Measurements from ENCODE around the gene APLP2. TPM values are rescaled to one million over a fixed set of nuclear protein-coding genes. Genes with fewer than 3 reads are reported as not detected.

The APLP2 gene
- total and polyA plus RNA-seq, 2 experiments from 2014 or later: 322 to 362 TPM

- H4K20me1 ChIP-seq (replicated peaks; ENCODE audit: insufficient read depth): peaks cover 18% of the 10 kb centered on the region
Observed at GRCh38 chr11:130094614-130095013, 24.9 kb downstream of the APLP2 start.

GRCh38 chr11:130095326-130095725 lies 25.6 kb downstream of the APLP2 start:
- Histone ChIP-seq H3K27ac (ENCODE audit: low read depth) (no peak overlapping the region), H3F3A (replicated peaks; ENCODE audit: low read depth) (no peaks in the 10 kb centered on the region), H3K4me2 (no peak overlapping the region), H2AFZ (no peak overlapping the region), H3K4me1 (ENCODE audit: insufficient read depth) (no peaks in the 10 kb centered on the region), H3K27me3 (ENCODE audit: insufficient read depth) (no peaks in the 10 kb centered on the region), H3K4me3 (no peak overlapping the region), H3K79me2 (replicated peaks; ENCODE audit: insufficient read depth) (peaks cover 77% of the 10 kb centered on the region), H3K9me2 (ENCODE audit: insufficient read depth) (no peaks in the 10 kb centered on the region), H4K20me1 (replicated peaks; ENCODE audit: insufficient read depth) (peaks cover 24% of the 10 kb centered on the region), H3K36me3 (ENCODE audit: insufficient read depth) (no peaks in the 10 kb centered on the region; the same call in 1 of the 2 replicates)
- no peak for DNase-seq (ENCODE audit: low spot score)
- H3K9me3 Mint-ChIP-seq: peaks cover 13% of the 10 kb centered on the region
- peaks cover 4% of the 10 kb centered on the region for H3K27me3 Mint-ChIP-seq (ENCODE audit: insufficient read depth, low read depth, poor library complexity)
- H3K4me1 Mint-ChIP-seq: peaks cover 14% of the 10 kb centered on the region
- no peak for ATAC-seq
- H3K36me3 Mint-ChIP-seq (ENCODE audit: low read depth): peaks cover 13% of the 10 kb centered on the region
- no peak overlapping the region for H3K4me3 Mint-ChIP-seq
- H3K27ac Mint-ChIP-seq: no peak overlapping the region
- TF ChIP-seq JUNB (IDR thresholded peaks at IDR 0.05; ENCODE audit: unreplicated experiment) (no peak), STAT1 (IDR thresholded peaks at IDR 0.05; ENCODE audit: unreplicated experiment) (no peak), ZNF114 (CRISPR knock-in tag; IDR thresholded peaks at IDR 0.05) (no peak), ZNF462 (CRISPR knock-in tag; IDR thresholded peaks at IDR 0.05) (no peak), ZNF331 (CRISPR knock-in tag; IDR thresholded peaks at IDR 0.05; ENCODE audit: low read depth) (no peak), POLR2AphosphoS5 (IDR thresholded peaks at IDR 0.05; ENCODE audit: low read depth) (no peak), EZH2phosphoT487 (IDR thresholded peaks at IDR 0.05; ENCODE audit: unreplicated experiment) (no peak), EZH2 (IDR thresholded peaks at IDR 0.05; ENCODE audit: low read depth, unreplicated experiment) (no peak), CREB1 (CRISPR knock-in tag; IDR thresholded peaks at IDR 0.05; ENCODE audit: low read depth) (no peak), REST (IDR thresholded peaks at IDR 0.05; ENCODE audit: unreplicated experiment) (no peak)

More at GRCh38 chr11:130094614-130095013, 24.9 kb downstream of the APLP2 start:
- H3K9me2 ChIP-seq (ENCODE audit: insufficient read depth): no peaks in the 10 kb centered on the region
- ATAC-seq (no peak), DNase-seq (ENCODE audit: low spot score) (no peak)
- H3K4me3 Mint-ChIP-seq: no peak overlapping the region
- no peak overlapping the region for H3K4me3 ChIP-seq
- peaks cover 16% of the 10 kb centered on the region for H3K4me1 Mint-ChIP-seq
- TF ChIP-seq EZH2 (IDR thresholded peaks at IDR 0.05; ENCODE audit: low read depth, unreplicated experiment) (no peak), NANOG (IDR thresholded peaks at IDR 0.05; ENCODE audit: borderline replicate concordance) (no peak), EZH2phosphoT487 (IDR thresholded peaks at IDR 0.05; ENCODE audit: unreplicated experiment) (no peak), STAT1 (IDR thresholded peaks at IDR 0.05; ENCODE audit: unreplicated experiment) (no peak)
- no peaks in the 10 kb centered on the region; the same call in 1 of the 2 replicates for H3K36me3 ChIP-seq (ENCODE audit: insufficient read depth)
- H3K36me3 Mint-ChIP-seq (ENCODE audit: low read depth): peaks cover 17% of the 10 kb centered on the region
- H3K4me2 ChIP-seq: no peak overlapping the region
- H3F3A ChIP-seq (replicated peaks; ENCODE audit: low read depth): no peaks in the 10 kb centered on the region
- H3K4me1 ChIP-seq (ENCODE audit: insufficient read depth): no peaks in the 10 kb centered on the region
- no peaks in the 10 kb centered on the region for H3K27me3 ChIP-seq (ENCODE audit: insufficient read depth)
- H3K9me3 Mint-ChIP-seq: peaks cover 17% of the 10 kb centered on the region
- no peak overlapping the region for H2AFZ ChIP-seq
- H3K27ac ChIP-seq (ENCODE audit: low read depth): no peak overlapping the region
- peaks cover 76% of the 10 kb centered on the region for H3K79me2 ChIP-seq (replicated peaks; ENCODE audit: insufficient read depth)
- peaks cover 6% of the 10 kb centered on the region for H3K27me3 Mint-ChIP-seq (ENCODE audit: insufficient read depth, low read depth, poor library complexity)
- no peak overlapping the region; the same call in 1 of the 2 replicates for H3K27ac Mint-ChIP-seq

All from GM23338 (cell line).